HepG2 (cell line): ENCODE results near the gene ADARB2. TPM values are rescaled to one million over a fixed set of nuclear protein-coding genes. Genes with fewer than 3 reads are reported as not detected.

Experiments used
- ATAC-seq: fragments of 200-7000 bp; cut with Tn5 transposase; 3 replicates; pipeline ENCODE4 v1.9.1; 2020; ENCODE audit warnings: mild to moderate bottlenecking, moderate library complexity
- BruUV-seq: library from RNA; stranded (reverse); fragments of 400-500 nt; replicated peaks from 2 replicates; lab custom pipeline; 2021; lab: Mats Ljungman, UMichigan
- CTCF ChIA-PET: fragments of 300-600 bp; formaldehyde crosslinking; extraction: SDS; loops from one replicate; lab custom pipeline; 2021; ENCODE audit warnings: low total read pairs, inconsistent platforms, low intra/inter-chr PET ratio; lab: Yijun Ruan, JAX
- POLR2A ChIA-PET: fragments of 350-600 bp; sonication (Branson Sonifier 250); formaldehyde crosslinking; loops from one replicate; lab custom pipeline; 2020; ENCODE audit warnings: antibody characterized with exemption, inconsistent platforms; lab: Yijun Ruan, JAX
- DNase-seq: peaks from one replicate; pipeline ENCODE4 v3.0.0-alpha.2; 2015; ENCODE audit warnings: low spot score
- FAIRE-seq: peaks from 3 replicates; lab custom pipeline; 2011; peaks lifted over from hg19 to GRCh38; lab: Jason Lieb, UNC
- H2AFZ ChIP-seq: one replicate; pipeline ENCODE4 v1.6.1; 2011; ENCODE audit warnings: low read length, inconsistent platforms
- H3K27ac ChIP-seq: fragments of 300-600 bp; 3 replicates; pipeline ENCODE4 v1.8.0; 2011; ENCODE audit warnings: mixed run types, mild to moderate bottlenecking, mixed read lengths, low read length, inconsistent platforms; ENCODE audit not compliant: insufficient read depth; ENCODE audit errors: extremely low read length
- H3K27me3 ChIP-seq, 2 experiments: fragments of 200-600 bp in 1 of 2; 2 replicates in 1 of 2; 3 replicates in 1 of 2; pipeline versions ENCODE4 v1.6.0 to v1.8.0; 2011; ENCODE audit warnings: low read length in 2 of 2, mild to moderate bottlenecking in 2 of 2, moderate library complexity in 2 of 2, inconsistent platforms in 1 of 2; ENCODE audit not compliant: insufficient read depth in 2 of 2, control insufficient read depth in 1 of 2
- H3K36me3 ChIP-seq, 2 experiments: fragments of 200-600 bp in 1 of 2; replicated peaks in 1 of 2; 2 replicates in 1 of 2; 3 replicates in 1 of 2; pipeline versions ENCODE4 v1.5.1 to v1.8.0; 2011; ENCODE audit warnings: low read length in 2 of 2, inconsistent platforms in 1 of 2; ENCODE audit not compliant: insufficient read depth in 2 of 2, control insufficient read depth in 1 of 2
- H3K4me1 ChIP-seq: 2 replicates; pipeline ENCODE4 v1.5.1; 2012; ENCODE audit warnings: low read length, inconsistent platforms; ENCODE audit not compliant: insufficient read depth
- H3K4me2 ChIP-seq: 2 replicates; pipeline ENCODE4 v1.6.0; 2011; ENCODE audit warnings: low read depth, low read length, inconsistent platforms
- H3K4me3 ChIP-seq, 3 experiments: fragments of 200-600 bp in 1 of 3; sonication (generic), shearing (Covaris generic) in 1 of 3; replicated peaks in 1 of 3; 2 replicates each; pipeline ENCODE4 v1.5.1; 2011 to 2016; ENCODE audit warnings: low read length in 3 of 3, inconsistent platforms in 2 of 3, low read depth in 2 of 3, mild to moderate bottlenecking in 2 of 3, control low read depth in 1 of 3, mixed read lengths in 1 of 3; ENCODE audit not compliant: insufficient read depth in 1 of 3
- H3K79me2 ChIP-seq: one replicate; pipeline ENCODE4 v1.6.1; 2011; ENCODE audit warnings: low read length, inconsistent platforms; ENCODE audit not compliant: insufficient read depth
- H3K9ac ChIP-seq: 2 replicates; pipeline ENCODE4 v1.6.0; 2011; ENCODE audit warnings: mild to moderate bottlenecking, low read depth, low read length, inconsistent platforms; ENCODE audit not compliant: insufficient read depth
- H3K9me3 ChIP-seq: 2 replicates; pipeline ENCODE4 v1.5.1; 2012; ENCODE audit warnings: mild to moderate bottlenecking, low read length
- H4K20me1 ChIP-seq: 2 replicates; pipeline ENCODE4 v1.6.0; 2011; ENCODE audit warnings: inconsistent platforms, mild to moderate bottlenecking, low read length, moderate library complexity; ENCODE audit not compliant: insufficient read depth
- CBX1 ChIP-seq: IDR thresholded peaks from one replicate; pipeline ENCODE4 v1.6.1; 2016; ENCODE audit warnings: antibody characterized with exemption, low read depth
- DR1 ChIP-seq: sonication (generic); formaldehyde crosslinking; IDR thresholded peaks from 2 replicates; pipeline ENCODE4 v1.8.0; 2021; ENCODE audit warnings: mild to moderate bottlenecking, missing genetic modification reagents, inconsistent platforms
- GLI4 ChIP-seq: sonication (generic); formaldehyde crosslinking; IDR thresholded peaks from 2 replicates; pipeline ENCODE4 v1.5.1; 2020; ENCODE audit warnings: missing genetic modification reagents, mild to moderate bottlenecking, moderate library complexity, borderline replicate concordance
- HOXA9 ChIP-seq: sonication (generic); formaldehyde crosslinking; IDR thresholded peaks from 2 replicates; pipeline ENCODE4 v1.8.1; 2022; ENCODE audit warnings: missing genetic modification reagents, mild to moderate bottlenecking, moderate library complexity, borderline replicate concordance
- LCORL ChIP-seq, 2 experiments: fragments of 450-650 bp in 1 of 2; sonication (generic) in 1 of 2; formaldehyde crosslinking in 1 of 2; IDR thresholded peaks; 2 replicates each; pipeline versions ENCODE4 v1.5.0 to v1.6.1; 2017 to 2020; ENCODE audit warnings: antibody characterized with exemption in 1 of 2, missing genetic modification reagents in 1 of 2
- NFIB ChIP-seq: sonication (generic); formaldehyde crosslinking; IDR thresholded peaks from 2 replicates; pipeline ENCODE4 v1.9.0; 2021; ENCODE audit warnings: missing genetic modification reagents, mild to moderate bottlenecking, borderline replicate concordance
- PRDM4 ChIP-seq: sonication (generic); formaldehyde crosslinking; IDR thresholded peaks from 2 replicates; pipeline ENCODE4 v1.9.0; 2021; ENCODE audit warnings: missing genetic modification reagents, borderline replicate concordance
- RFXAP ChIP-seq: sonication (generic); formaldehyde crosslinking; IDR thresholded peaks from 2 replicates; pipeline ENCODE4 v1.4.0; 2020; ENCODE audit warnings: missing genetic modification reagents, borderline replicate concordance
- SSRP1 ChIP-seq: IDR thresholded peaks from 2 replicates; pipeline ENCODE4 v1.6.1; 2016; ENCODE audit warnings: control low read depth
- ZBTB7B ChIP-seq: sonication (generic); formaldehyde crosslinking; IDR thresholded peaks from 2 replicates; pipeline ENCODE4 v1.4.0; 2020; ENCODE audit warnings: missing genetic modification reagents
- ZFP82 ChIP-seq: sonication (generic); formaldehyde crosslinking; IDR thresholded peaks from 2 replicates; pipeline ENCODE4 v1.5.1; 2020; ENCODE audit warnings: mild to moderate bottlenecking, missing genetic modification reagents, borderline replicate concordance
- ZFP90 ChIP-seq: sonication (generic); formaldehyde crosslinking; IDR thresholded peaks from 2 replicates; pipeline ENCODE4 v1.8.0; 2022; ENCODE audit warnings: missing genetic modification reagents, mild to moderate bottlenecking, inconsistent platforms, borderline replicate concordance
- ZNF280D ChIP-seq: sonication (generic); formaldehyde crosslinking; IDR thresholded peaks from 2 replicates; pipeline ENCODE4 v1.5.1; 2020; ENCODE audit warnings: mild to moderate bottlenecking, missing genetic modification reagents
- WGBS: methylation state at CpG from one replicate; pipeline ENCODE4 v1.1.6; 2017; ENCODE audit warnings: low lambda C conversion rate; 5-methylcytosine and 5-hydroxymethylcytosine counted together
- in situ Hi-C: cut with HindIII; loops from 2 replicates; pipeline ENCODE4 v1.10.0; 2017; ENCODE audit warnings: low pct_unique_long_range_greater_than_20kb; ENCODE audit not compliant: extremely low pct_ligation_motif_present
- intact Hi-C: fragments of 100-400 bp; cut with micrococcal nuclease; formaldehyde crosslinking; loops from one replicate; pipeline ENCODE4 v1.10.0; 2022; ENCODE audit not compliant: unreplicated experiment
- polyA plus RNA-seq, 8 experiments: library from polyadenylated mRNA; depleted of rRNA in 3 of 8; stranded (reverse) in 7 of 8; unstranded in 1 of 8; fragments of >200 nt; fragmentation: Illumina TruSeq in 4 of 8; extraction: Trizol in 4 of 8; gene quantifications; 2 replicates each; pipeline versions ENCODE4 v1.2.1 to v1.2.3, GENCODE V29; 2011 to 2016; ENCODE audit warnings: low read depth in 4 of 8, missing spikeins in 1 of 8, mixed read lengths in 1 of 8; ENCODE audit not compliant: insufficient read depth in 1 of 8
- total RNA-seq, 5 experiments: library from RNA; depleted of rRNA; stranded (reverse); fragments of >200 nt; fragmentation: Illumina TruSeq; extraction: Trizol; gene quantifications; 2 replicates each; pipeline ENCODE4 v1.2.3, GENCODE V29; 2016; ENCODE audit warnings: low read depth in 1 of 5
- TF ChIP-seq, protein P1 (sequence below): IDR thresholded peaks from 2 replicates; pipeline ENCODE4 v1.6.1; 2012; ENCODE audit warnings: low read length, improper control_type of control experiment

Gene ADARB2
- total and polyA plus RNA-seq, 2 of the 13 experiments (the other 11 are each of a cell fraction or from before 2014, with no cell fraction given): not detected

- ChIA-PET POLR2A (no interaction called here), CTCF (no interaction called here)
- ATAC-seq: no peak
- no peak overlapping the region for H3K4me3 ChIP-seq
- FAIRE-seq: no peak
- no peaks in the 10 kb centered on the region for H3K36me3 ChIP-seq
- no TSS peak for BruUV-seq
- H3K9me3 ChIP-seq: no peaks in the 10 kb centered on the region; the same call in 1 of the 2 replicates
- H3K79me2 ChIP-seq: no peaks in the 10 kb centered on the region
- H4K20me1 ChIP-seq: no peaks in the 10 kb centered on the region
- no peak overlapping the region for H3K27ac ChIP-seq
- WGBS: 18% methylated on average over 5 of the region's 9 CpGs
- DNase-seq: no peak
- no peak overlapping the region for H3K9ac ChIP-seq
- peaks cover 0 to 7% of the 10 kb centered on the region in 2 experiments; a peak in 1 of 5 replicates for H3K27me3 ChIP-seq
- no peak overlapping the region for H2AFZ ChIP-seq
- intact Hi-C loops: no loop called here
- in situ Hi-C loops: no loop called here
- no peaks in the 10 kb centered on the region for H3K4me1 ChIP-seq
- H3K4me2 ChIP-seq: no peak overlapping the region
- no peak for TF ChIP-seq ZNF280D (CRISPR knock-in tag)
- no peak for TF ChIP-seq PRDM4 (CRISPR knock-in tag)
- TF ChIP-seq GLI4: no peak
- no peak for TF ChIP-seq ZBTB7B (CRISPR knock-in tag)
- TF ChIP-seq DR1 (CRISPR knock-in tag): no peak
- no peak for TF ChIP-seq LCORL (IDR thresholded peaks at IDR 0.05)
- TF ChIP-seq LCORL (CRISPR knock-in tag; IDR thresholded peaks at IDR 0.05): no peak
- TF ChIP-seq SSRP1 (CRISPR knock-in tag): no peak
- TF ChIP-seq NFIB (CRISPR knock-in tag): no peak
- no peak for TF ChIP-seq RFXAP (CRISPR knock-in tag)
- TF ChIP-seq HOXA9 (CRISPR knock-in tag): no peak
- TF ChIP-seq, protein P1, sequence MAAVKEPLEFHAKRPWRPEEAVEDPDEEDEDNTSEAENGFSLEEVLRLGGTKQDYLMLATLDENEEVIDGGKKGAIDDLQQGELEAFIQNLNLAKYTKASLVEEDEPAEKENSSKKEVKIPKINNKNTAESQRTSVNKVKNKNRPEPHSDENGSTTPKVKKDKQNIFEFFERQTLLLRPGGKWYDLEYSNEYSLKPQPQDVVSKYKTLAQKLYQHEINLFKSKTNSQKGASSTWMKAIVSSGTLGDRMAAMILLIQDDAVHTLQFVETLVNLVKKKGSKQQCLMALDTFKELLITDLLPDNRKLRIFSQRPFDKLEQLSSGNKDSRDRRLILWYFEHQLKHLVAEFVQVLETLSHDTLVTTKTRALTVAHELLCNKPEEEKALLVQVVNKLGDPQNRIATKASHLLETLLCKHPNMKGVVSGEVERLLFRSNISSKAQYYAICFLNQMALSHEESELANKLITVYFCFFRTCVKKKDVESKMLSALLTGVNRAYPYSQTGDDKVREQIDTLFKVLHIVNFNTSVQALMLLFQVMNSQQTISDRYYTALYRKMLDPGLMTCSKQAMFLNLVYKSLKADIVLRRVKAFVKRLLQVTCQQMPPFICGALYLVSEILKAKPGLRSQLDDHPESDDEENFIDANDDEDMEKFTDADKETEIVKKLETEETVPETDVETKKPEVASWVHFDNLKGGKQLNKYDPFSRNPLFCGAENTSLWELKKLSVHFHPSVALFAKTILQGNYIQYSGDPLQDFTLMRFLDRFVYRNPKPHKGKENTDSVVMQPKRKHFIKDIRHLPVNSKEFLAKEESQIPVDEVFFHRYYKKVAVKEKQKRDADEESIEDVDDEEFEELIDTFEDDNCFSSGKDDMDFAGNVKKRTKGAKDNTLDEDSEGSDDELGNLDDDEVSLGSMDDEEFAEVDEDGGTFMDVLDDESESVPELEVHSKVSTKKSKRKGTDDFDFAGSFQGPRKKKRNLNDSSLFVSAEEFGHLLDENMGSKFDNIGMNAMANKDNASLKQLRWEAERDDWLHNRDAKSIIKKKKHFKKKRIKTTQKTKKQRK: no peak
- no peak for TF ChIP-seq CBX1
- TF ChIP-seq ZFP82 (CRISPR knock-in tag): no peak
- no peak for TF ChIP-seq ZFP90 (CRISPR knock-in tag)
Measured at GRCh38 chr10:1745780-1746456, 8.6 kb upstream of the ADARB2 start.
